NCI-H526 treated with DMSO at 0.1 percent for 48 hours (cell line): ENCODE results near the gene OTUD5.
"Not testable (repeated sequence)": the region's sequence is repeated elsewhere in the genome, so short reads cannot be mapped to it uniquely, and the experiment has no call there.

Experiments
- DNase-seq: peaks from one replicate; lab custom pipeline; 2025; lab: John Stamatoyannopoulos, UW

OTUD5 gene

DNA sequence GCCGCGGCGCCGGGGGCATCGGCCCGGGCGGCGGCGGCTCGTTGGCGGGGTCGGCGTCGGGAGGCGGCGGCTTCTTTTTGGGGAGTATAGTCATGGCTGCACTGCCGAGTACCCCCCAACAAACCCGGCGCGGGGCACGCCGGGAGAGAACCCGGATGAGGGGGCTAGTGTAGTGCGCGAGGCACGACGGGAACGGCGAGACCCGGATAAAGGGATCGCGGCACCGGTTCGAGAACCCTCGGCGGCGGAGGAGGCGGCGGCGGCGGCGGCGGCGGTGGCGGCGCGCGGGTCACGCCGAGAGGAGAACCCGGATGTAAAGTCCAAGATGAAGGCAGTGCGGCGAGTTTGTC lies at the start of gene OTUD5:
Gene OTUD5 (minus strand): TSS at position 131 of the 350 bp plus-strand sequence. CDS start 37 bp downstream, at position 94.
- peak; percentile 53 for DNase-seq

- DNase-seq: peak; percentile 7
Measured at GRCh38 chrX:49003696-49004095, 46.3 kb upstream of the OTUD5 start.

GRCh38 chrX:49002091-49002935 lies 44.9 kb upstream of the OTUD5 start, which contains the start of gene GRIPAP1:
Gene GRIPAP1 (minus strand): TSS chrX:49002264. CDS start chrX:49002229, 35 bp downstream.
- peak; percentile 83 for DNase-seq

DNA sequence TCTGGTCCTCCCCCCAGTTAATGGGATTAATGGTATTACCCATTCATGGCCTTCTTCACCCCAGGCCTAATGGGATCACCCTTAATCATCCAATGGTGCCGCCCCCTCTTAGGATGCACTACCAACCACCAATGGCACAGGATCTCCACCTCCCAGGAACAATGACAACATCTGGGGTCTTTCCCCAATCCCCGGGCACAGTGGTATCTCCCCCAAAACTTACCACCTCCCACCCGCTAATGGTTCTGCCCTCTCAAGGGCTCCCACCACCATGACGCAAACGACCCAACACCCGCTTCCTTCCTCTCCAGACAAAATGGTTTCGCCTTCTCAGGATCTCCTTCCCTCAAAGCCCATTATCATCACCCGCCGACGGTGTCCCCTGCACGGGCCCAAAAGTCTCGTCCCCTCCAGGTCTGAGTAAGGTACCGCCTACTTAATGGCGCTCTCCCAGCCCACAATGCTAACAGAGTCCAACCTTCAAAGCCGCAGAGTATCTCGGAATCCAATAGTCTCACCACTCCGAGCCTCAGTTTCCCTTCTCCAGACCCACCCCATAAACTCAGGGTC lies 44.2 kb upstream of the OTUD5 start:
- peak; percentile 8 for DNase-seq

- no peak for DNase-seq
Measured at GRCh38 chrX:49000636-49001035, 43.2 kb upstream of the OTUD5 start.

GRCh38 chrX:48999030-48999429 lies 41.6 kb upstream of the OTUD5 start:
- no peak for DNase-seq

- DNase-seq: no peak
Measured at GRCh38 chrX:48998391-48998790, 41.0 kb upstream of the OTUD5 start.

DNA sequence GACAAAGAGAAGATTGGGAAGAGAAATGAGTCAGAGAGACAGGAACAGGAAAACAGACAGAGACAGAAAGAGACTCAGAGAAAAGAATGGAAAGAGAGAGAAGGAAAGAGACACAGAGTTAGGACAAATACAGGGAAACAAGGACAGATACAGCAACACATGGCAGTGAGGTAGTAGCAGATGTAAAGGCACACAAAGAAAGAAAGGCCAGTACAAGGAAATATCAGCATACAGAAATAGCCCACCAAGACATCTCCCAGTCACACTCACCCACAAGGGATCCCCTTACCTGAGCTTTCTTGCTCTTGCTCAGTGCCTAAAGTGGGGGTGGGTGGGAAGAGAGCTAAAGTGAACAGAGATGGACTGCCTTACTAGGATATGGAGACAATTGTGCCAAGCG lies 40.5 kb upstream of the OTUD5 start:
- DNase-seq: no peak

- DNase-seq: no peak
Measured at GRCh38 chrX:48997455-48997854, 40.0 kb upstream of the OTUD5 start.

- DNase-seq: no peak
Measured at GRCh38 chrX:48996969-48997368, 39.6 kb upstream of the OTUD5 start.

DNA sequence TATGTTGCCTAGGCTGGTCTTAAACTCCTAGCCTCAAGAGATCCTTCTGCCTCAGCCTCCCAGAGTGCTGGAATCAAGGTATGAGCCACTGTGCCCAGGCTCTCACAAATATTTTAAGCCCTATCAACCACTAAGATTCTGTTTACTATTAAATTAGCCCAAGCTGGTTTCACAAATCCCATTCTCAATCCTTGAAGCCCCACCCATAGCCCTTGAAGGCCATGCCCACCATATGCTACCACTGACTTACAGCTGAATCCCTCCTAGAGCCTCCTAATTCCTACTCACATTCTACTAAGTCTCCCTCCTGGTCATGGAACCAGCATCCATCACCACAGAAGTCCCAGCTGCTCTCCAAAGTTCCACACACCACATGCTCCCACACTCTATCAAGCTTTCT lies 34.9 kb upstream of the OTUD5 start:
- no peak for DNase-seq

GRCh38 chrX:48989483-48989882 lies 32.1 kb upstream of the OTUD5 start:
- no peak for DNase-seq

- DNase-seq: no peak
Measured at GRCh38 chrX:48983896-48984295, 26.5 kb upstream of the OTUD5 start.

GRCh38 chrX:48983081-48983480 lies 25.7 kb upstream of the OTUD5 start:
- no peak for DNase-seq

DNA sequence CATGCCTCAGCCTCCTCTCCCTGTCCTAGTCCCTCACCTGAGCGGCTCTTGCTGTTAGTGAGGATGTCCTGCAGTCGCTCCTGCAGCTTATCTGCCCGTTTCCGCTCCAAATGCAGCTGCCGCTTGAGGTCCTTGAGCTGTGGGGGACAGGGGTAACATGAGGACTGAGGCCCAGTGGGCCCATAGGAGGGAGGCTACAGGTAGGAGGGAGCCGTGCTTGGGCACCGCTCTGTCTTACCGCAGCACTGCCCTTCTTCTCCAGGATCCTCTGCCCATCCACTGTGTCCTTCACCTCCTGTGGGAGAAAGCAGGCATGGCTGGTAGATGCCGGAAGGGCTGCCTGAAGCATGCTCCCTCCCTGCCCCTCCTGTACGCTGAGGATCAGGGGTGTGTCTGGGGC lies 23.8 kb upstream of the OTUD5 start:
- DNase-seq: no peak

DNA sequence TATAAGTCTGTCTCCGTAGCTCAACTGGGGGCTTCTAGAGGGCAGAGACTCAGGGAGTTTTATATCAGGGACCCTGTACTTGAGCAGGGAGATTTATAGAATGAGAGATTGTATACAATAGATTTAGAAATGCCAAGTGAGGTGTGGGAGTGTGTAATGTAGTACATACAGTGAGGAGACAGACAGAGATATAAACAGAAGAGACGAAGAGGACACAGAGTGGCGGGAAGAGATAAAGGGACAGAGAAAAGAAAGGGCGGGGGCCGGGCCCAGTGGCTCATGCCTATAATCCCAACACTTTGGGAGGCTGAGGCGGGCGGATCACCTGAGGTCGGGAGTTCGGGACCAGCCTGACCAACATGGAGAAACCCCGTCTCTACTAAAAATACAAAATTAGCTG lies 22.9 kb upstream of the OTUD5 start:
- not testable (repeated sequence) for DNase-seq

GRCh38 chrX:48978226-48978625 lies 20.8 kb upstream of the OTUD5 start:
- no peak for DNase-seq

GRCh38 chrX:48976086-48976485 lies 18.7 kb upstream of the OTUD5 start:
- no peak for DNase-seq

- DNase-seq: no peak
Measured at GRCh38 chrX:48975541-48975940, 18.1 kb upstream of the OTUD5 start.

GRCh38 chrX:48975041-48975440 lies 17.6 kb upstream of the OTUD5 start:
- DNase-seq: no peak

- no peak for DNase-seq
Measured at GRCh38 chrX:48974574-48974973, 17.2 kb upstream of the OTUD5 start.

DNA sequence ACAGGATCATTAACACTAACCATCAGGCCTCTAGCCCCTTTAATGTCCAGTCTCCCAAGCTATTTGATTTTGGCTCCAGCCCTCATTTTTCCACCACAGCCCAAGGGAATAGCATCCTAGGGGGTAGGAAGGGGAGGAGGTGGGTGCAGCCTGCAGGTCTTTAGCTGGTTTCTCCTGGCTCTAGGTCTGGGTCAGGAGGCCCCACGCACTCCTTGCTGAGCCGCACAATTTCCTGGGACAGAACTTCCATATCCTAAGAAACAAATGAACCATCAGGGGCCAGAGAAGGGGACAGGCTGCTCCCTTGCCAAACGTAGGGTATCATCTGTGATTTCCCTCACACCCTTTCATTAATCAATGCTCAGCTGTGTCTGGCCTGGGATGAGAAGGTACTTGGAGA lies 16.6 kb upstream of the OTUD5 start:
- no peak for DNase-seq
